Left ventricle myocardium inferior (tissue), 1 donor: ENCODE measurements around the gene EMB. TPM values are rescaled to one million over a fixed set of nuclear protein-coding genes. Genes with fewer than 3 reads are reported as not detected.
"Not testable (repeated sequence)": the region's sequence is repeated elsewhere in the genome, so short reads cannot be mapped to it uniquely, and the experiment has no call there.

Source experiments
- DNase-seq: peaks from one replicate; pipeline ENCODE4 v3.0.0-alpha.2; 2020
- H3K27ac ChIP-seq: fragments of 200-600 bp; replicated peaks from 2 replicates; pipeline ENCODE4 v1.8.0; 2021
- H3K27me3 ChIP-seq: fragments of 200-600 bp; 2 replicates; pipeline ENCODE4 v1.8.0; 2021; ENCODE audit warnings: low read depth
- H3K36me3 ChIP-seq: fragments of 200-600 bp; 2 replicates; pipeline ENCODE4 v1.8.0; 2021
- H3K4me1 ChIP-seq: fragments of 200-600 bp; 2 replicates; pipeline ENCODE4 v1.8.0; 2021
- H3K4me3 ChIP-seq: fragments of 200-600 bp; 2 replicates; pipeline ENCODE4 v1.8.0; 2021; ENCODE audit warnings: mild to moderate bottlenecking, moderate library complexity
- H3K9me3 ChIP-seq: fragments of 200-600 bp; replicated peaks from 2 replicates; pipeline ENCODE4 v1.8.0; 2021
- CTCF ChIP-seq: fragments of 200-600 bp; IDR thresholded peaks from 2 replicates; pipeline ENCODE4 v1.8.0; 2021; ENCODE audit warnings: antibody characterized with exemption, mild to moderate bottlenecking, borderline replicate concordance
- intact Hi-C: fragments of 100-400 bp; cut with micrococcal nuclease; formaldehyde crosslinking; loops from one replicate; pipeline ENCODE4 v1.11.0; 2022
- long read RNA-seq: library from polyadenylated mRNA; unstranded; transcript quantifications from one replicate; pipeline ENCODE4 v2.0.0, GENCODE V29; 2021
- total RNA-seq: library from RNA; stranded (reverse); fragmentation: NEBNext Ultra II Directional; extraction: Animal tissue kit (Norgen Biotek cat#: 25700); gene quantifications from one replicate; pipeline ENCODE4 v1.2.1, GENCODE V29; 2021
- donor health status: DM: no; HTN: yes; CAD: no; lungs with severe emphysema.

Gene EMB
- total RNA-seq, result 16.6 TPM
- long read RNA-seq, partial matches to known transcripts, result 1 of 2 reads
- long read RNA-seq, other reads (novel, unspliced or antisense), result 1 of 2 reads

GRCh38 chr5:50440651-50441492, at the start of gene EMB:
Gene EMB (minus strand): TSS chr5:50441288. CDS start chr5:50441151, 137 bp downstream.
- intact Hi-C loops, result no loop called here
- Histone ChIP-seq H3K36me3 (no peaks in the 10 kb centered on the region), H3K4me3 (peak within 1 kb of the TSS; percentile 71), H3K27ac (peak within 1 kb of the TSS; percentile 38), H3K27me3 (peaks cover 35% of the 10 kb centered on the region), H3K4me1 (peaks cover 11% of the 10 kb centered on the region), H3K9me3 (no peaks in the 10 kb centered on the region)
- DNase-seq, result peak; percentile 68
- TF ChIP-seq CTCF, result peak; percentile 20

- DNase-seq, H3K27ac ChIP-seq, H3K27me3 ChIP-seq, H3K9me3 ChIP-seq, H3K4me3 ChIP-seq, intact Hi-C loops, H3K36me3 ChIP-seq, H3K4me1 ChIP-seq: not testable (repeated sequence)
These were observed 48.4 kb upstream of the EMB start for GRCh38 chr5:50489491-50489890.

GRCh38 chr5:50478790-50479189, 37.7 kb upstream of the EMB start:
- H3K4me1 ChIP-seq, intact Hi-C loops, H3K36me3 ChIP-seq: not testable (repeated sequence)

GRCh38 chr5:50476549-50476948, 35.5 kb upstream of the EMB start:
- intact Hi-C loops, result no loop called here
- TF ChIP-seq CTCF, result no peak

More at GRCh38 chr5:50478790-50479189, 37.7 kb upstream of the EMB start:
- H3K4me3 ChIP-seq, H3K27ac ChIP-seq, DNase-seq, H3K9me3 ChIP-seq, H3K27me3 ChIP-seq: not testable (repeated sequence)

GRCh38 chr5:50465015-50465414, 23.9 kb upstream of the EMB start:
- H3K4me1 ChIP-seq, intact Hi-C loops, H3K27ac ChIP-seq, H3K27me3 ChIP-seq, H3K4me3 ChIP-seq, DNase-seq, H3K36me3 ChIP-seq: not testable (repeated sequence)
- H3K9me3 ChIP-seq, result peaks cover 37% of the 10 kb centered on the region

More at GRCh38 chr5:50476549-50476948, 35.5 kb upstream of the EMB start:
- Histone ChIP-seq H3K9me3 (no peaks in the 10 kb centered on the region), H3K27me3 (no peaks in the 10 kb centered on the region), H3K36me3 (no peaks in the 10 kb centered on the region), H3K27ac (no peak overlapping the region), H3K4me3 (no peak overlapping the region), H3K4me1 (no peaks in the 10 kb centered on the region)
- DNase-seq, result no peak

GRCh38 chr5:50463726-50464125, 22.6 kb upstream of the EMB start:
- H3K4me3 ChIP-seq, result no peak overlapping the region
- intact Hi-C loops, result no loop called here
- TF ChIP-seq CTCF, result no peak
- DNase-seq, result no peak
- peaks cover 24% of the 10 kb centered on the region for H3K9me3 ChIP-seq
- no peaks in the 10 kb centered on the region for H3K27me3 ChIP-seq
- H3K27ac ChIP-seq, result no peak overlapping the region
- no peaks in the 10 kb centered on the region for H3K36me3 ChIP-seq
- H3K4me1 ChIP-seq, result peaks cover 15% of the 10 kb centered on the region

- H3K4me3 ChIP-seq, result no peak overlapping the region
- H3K9me3 ChIP-seq, result peaks cover 19% of the 10 kb centered on the region
- intact Hi-C loops, result no loop called here
- H3K36me3 ChIP-seq, result no peaks in the 10 kb centered on the region
- no peak for DNase-seq
- H3K27me3 ChIP-seq, result no peaks in the 10 kb centered on the region
- TF ChIP-seq CTCF, result no peak
- peak overlapping the region; percentile 33 for H3K27ac ChIP-seq
- peaks cover 15% of the 10 kb centered on the region for H3K4me1 ChIP-seq
These were observed 22.0 kb upstream of the EMB start for GRCh38 chr5:50463047-50463446.

GRCh38 chr5:50462579-50462978, 21.5 kb upstream of the EMB start:
- intact Hi-C loops, DNase-seq: not testable (repeated sequence)
- peak overlapping the region; percentile 33 for H3K27ac ChIP-seq

GRCh38 chr5:50458372-50458771, 17.3 kb upstream of the EMB start:
- H3K27me3 ChIP-seq, H3K27ac ChIP-seq, DNase-seq, H3K4me3 ChIP-seq, H3K9me3 ChIP-seq, intact Hi-C loops, H3K36me3 ChIP-seq: not testable (repeated sequence)
- peaks cover 13% of the 10 kb centered on the region for H3K4me1 ChIP-seq

More at GRCh38 chr5:50462579-50462978, 21.5 kb upstream of the EMB start:
- H3K27me3 ChIP-seq, H3K36me3 ChIP-seq, H3K4me3 ChIP-seq: not testable (repeated sequence)
- peaks cover 15% of the 10 kb centered on the region for H3K4me1 ChIP-seq
- peaks cover 19% of the 10 kb centered on the region for H3K9me3 ChIP-seq

GRCh38 chr5:50449241-50449640, 8.2 kb upstream of the EMB start:
- H3K4me1 ChIP-seq, intact Hi-C loops: not testable (repeated sequence)
- H3K9me3 ChIP-seq, result peaks cover 16% of the 10 kb centered on the region

More at GRCh38 chr5:50449241-50449640, 8.2 kb upstream of the EMB start:
- H3K27me3 ChIP-seq, H3K4me3 ChIP-seq, H3K36me3 ChIP-seq, H3K27ac ChIP-seq, DNase-seq: not testable (repeated sequence)
